Adipocyte (in vitro differentiated cells): ENCODE measurements around the gene OR5D13.

Experiments used
- DNase-seq: peaks from one replicate; pipeline ENCODE4 v3.0.0-alpha.2; 2015; ENCODE audit warnings: low read depth
- H3K27me3 ChIP-seq: replicated peaks from 2 replicates; pipeline ENCODE4 v1.7.0; 2013; ENCODE audit warnings: mild to moderate bottlenecking, low read length, moderate library complexity; ENCODE audit not compliant: control insufficient read depth, insufficient read depth
- H3K36me3 ChIP-seq: 2 replicates; pipeline ENCODE4 v1.7.0; 2013; ENCODE audit warnings: low read length, mild to moderate bottlenecking, moderate library complexity; ENCODE audit not compliant: control insufficient read depth, insufficient read depth, severe bottlenecking
- H3K4me1 ChIP-seq: 2 replicates; pipeline ENCODE4 v1.7.0; 2013; ENCODE audit warnings: mild to moderate bottlenecking, low read length, moderate library complexity; ENCODE audit not compliant: control insufficient read depth, insufficient read depth
- H3K4me3 ChIP-seq: 2 replicates; pipeline ENCODE4 v1.7.0; 2013; ENCODE audit warnings: mild to moderate bottlenecking, low read length, moderate library complexity
- H3K9ac ChIP-seq: 2 replicates; pipeline ENCODE4 v1.7.0; 2013; ENCODE audit warnings: mild to moderate bottlenecking, low read length, moderate library complexity
- H3K9me3 ChIP-seq: 2 replicates; pipeline ENCODE4 v1.7.0; 2013; ENCODE audit warnings: mild to moderate bottlenecking, low read length, moderate library complexity; ENCODE audit not compliant: control insufficient read depth

OR5D13 gene

GRCh38 chr11:55773138-55773537 is at the start of gene OR5D13:
Gene OR5D13 (plus strand): TSS chr11:55773438. CDS start chr11:55773438, 0 bp downstream.
- Histone ChIP-seq H3K9me3 (no peaks in the 10 kb centered on the region), H3K36me3 (no peaks in the 10 kb centered on the region), H3K4me3 (no peak within 1 kb of the TSS), H3K27me3 (no peaks in the 10 kb centered on the region), H3K9ac (no peak within 1 kb of the TSS), H3K4me1 (no peaks in the 10 kb centered on the region)
- no peak for DNase-seq

DNA sequence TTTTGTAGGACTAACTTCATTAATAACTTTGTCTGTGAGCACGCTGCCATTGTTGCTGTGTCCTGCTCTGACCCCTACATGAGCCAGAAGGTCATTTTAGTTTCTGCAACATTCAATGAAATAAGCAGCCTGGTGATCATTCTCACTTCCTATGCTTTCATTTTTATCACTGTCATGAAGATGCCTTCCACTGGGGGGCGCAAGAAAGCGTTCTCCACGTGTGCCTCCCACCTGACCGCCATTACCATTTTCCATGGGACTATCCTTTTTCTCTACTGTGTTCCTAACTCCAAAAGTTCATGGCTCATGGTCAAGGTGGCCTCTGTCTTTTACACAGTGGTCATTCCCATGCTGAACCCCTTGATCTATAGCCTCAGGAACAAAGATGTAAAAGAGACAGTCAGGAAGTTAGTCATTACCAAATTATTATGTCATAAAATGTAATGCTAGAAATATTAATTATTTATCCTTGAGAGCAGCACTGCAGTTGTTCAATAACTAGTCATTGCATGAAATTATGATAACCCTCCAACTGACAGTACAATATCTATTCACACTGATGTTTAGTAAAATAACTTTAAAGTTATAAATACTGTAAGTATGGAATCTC is 46.4 kb upstream of the OR5D13 start:
- no peak overlapping the region for H3K4me3 ChIP-seq
- H3K36me3 ChIP-seq, result no peaks in the 10 kb centered on the region
- DNase-seq, result no peak
- H3K9me3 ChIP-seq, result peaks cover 4% of the 10 kb centered on the region
- no peaks in the 10 kb centered on the region for H3K4me1 ChIP-seq
- no peaks in the 10 kb centered on the region for H3K27me3 ChIP-seq
- no peak overlapping the region for H3K9ac ChIP-seq

DNA sequence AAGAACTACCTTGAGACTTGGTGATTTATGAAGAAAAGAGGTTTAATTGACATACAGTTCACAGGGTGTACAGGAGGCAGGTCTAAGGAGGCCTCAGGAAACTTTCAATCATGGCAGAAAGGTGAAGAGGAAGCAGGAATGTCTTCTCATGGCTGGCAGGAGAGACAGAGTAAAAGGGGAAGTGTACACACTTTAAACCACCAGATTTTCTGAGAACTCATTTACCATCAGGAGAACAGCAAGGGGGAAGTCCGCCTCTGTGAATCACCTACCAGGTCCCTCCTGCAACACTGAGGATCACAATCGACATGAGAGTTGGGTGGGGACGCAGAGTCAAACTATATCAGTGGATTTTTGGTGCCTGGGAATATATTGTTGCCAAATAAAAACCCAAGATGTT is 40.3 kb upstream of the OR5D13 start:
- H3K36me3 ChIP-seq, result no peaks in the 10 kb centered on the region
- H3K4me3 ChIP-seq, result no peak overlapping the region
- H3K4me1 ChIP-seq, result no peaks in the 10 kb centered on the region
- DNase-seq, result no peak
- no peak overlapping the region for H3K9ac ChIP-seq
- H3K9me3 ChIP-seq, result no peaks in the 10 kb centered on the region
- no peaks in the 10 kb centered on the region for H3K27me3 ChIP-seq

DNA sequence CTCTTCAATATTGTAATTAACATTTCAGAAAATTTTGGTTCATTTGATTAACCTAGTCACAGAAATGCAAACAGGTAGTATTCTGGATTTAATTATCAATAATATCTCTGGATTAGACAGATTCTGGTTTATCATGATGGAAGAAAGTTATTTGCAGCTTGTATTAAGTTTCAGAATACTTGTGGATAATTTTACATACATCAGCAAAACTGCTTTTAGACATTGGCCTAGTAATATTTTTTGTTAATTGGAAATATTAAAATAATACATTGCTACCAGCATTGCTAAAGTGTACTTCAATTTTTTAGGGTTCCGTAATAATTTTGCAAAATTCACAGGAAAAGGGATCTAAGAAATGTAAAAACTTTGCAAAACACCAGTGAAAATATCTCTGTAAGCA is 18.4 kb downstream of the OR5D13 start:
- Histone ChIP-seq H3K4me3 (no peak overlapping the region), H3K4me1 (no peaks in the 10 kb centered on the region)

GRCh38 chr11:55793321-55793720 is 20.1 kb downstream of the OR5D13 start:
- Histone ChIP-seq H3K36me3 (no peaks in the 10 kb centered on the region), H3K9ac (no peak overlapping the region), H3K4me3 (no peak overlapping the region), H3K9me3 (no peaks in the 10 kb centered on the region), H3K4me1 (no peaks in the 10 kb centered on the region), H3K27me3 (no peaks in the 10 kb centered on the region)
- no peak for DNase-seq

More for the DNA sequence above, 18.4 kb downstream of the OR5D13 start:
- H3K9me3 ChIP-seq, result no peaks in the 10 kb centered on the region
- H3K27me3 ChIP-seq, result no peaks in the 10 kb centered on the region
- H3K9ac ChIP-seq, result no peak overlapping the region
- no peaks in the 10 kb centered on the region for H3K36me3 ChIP-seq
- no peak for DNase-seq

GRCh38 chr11:55795256-55795655 is 22.0 kb downstream of the OR5D13 start, which contains the start of gene OR5D14:
Gene OR5D14 (plus strand): TSS chr11:55795556. CDS start chr11:55795556, 0 bp downstream.
- no peak within 1 kb of the TSS for H3K9ac ChIP-seq
- DNase-seq, result no peak
- H3K4me1 ChIP-seq, result no peaks in the 10 kb centered on the region
- H3K4me3 ChIP-seq, result no peak within 1 kb of the TSS
- H3K9me3 ChIP-seq, result peaks cover 2% of the 10 kb centered on the region
- H3K36me3 ChIP-seq, result no peaks in the 10 kb centered on the region
- H3K27me3 ChIP-seq, result no peaks in the 10 kb centered on the region

DNA sequence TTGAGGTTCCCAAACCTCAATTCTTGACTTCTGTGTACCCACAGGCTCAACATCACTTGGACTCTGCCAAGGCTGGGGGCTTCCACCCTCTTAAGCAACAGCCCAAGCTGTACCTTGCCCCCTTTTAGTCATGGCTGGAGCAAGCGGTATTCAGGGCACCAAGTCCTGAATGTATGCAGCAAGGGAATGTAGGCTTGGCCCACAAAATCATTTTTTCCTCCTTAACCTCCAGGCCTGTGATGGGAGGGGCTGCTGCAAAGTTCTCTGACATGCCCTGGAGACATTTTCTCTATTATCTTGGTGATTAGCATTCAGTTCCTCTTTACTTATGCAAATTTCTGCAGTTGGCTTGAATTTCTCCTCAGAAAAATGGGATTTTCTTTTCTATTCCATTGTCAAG is 33.0 kb downstream of the OR5D13 start:
- Histone ChIP-seq H3K9ac (no peak overlapping the region), H3K27me3 (no peaks in the 10 kb centered on the region), H3K36me3 (no peaks in the 10 kb centered on the region), H3K9me3 (no peaks in the 10 kb centered on the region), H3K4me1 (no peaks in the 10 kb centered on the region), H3K4me3 (no peak overlapping the region)
- no peak for DNase-seq

- H3K9me3 ChIP-seq, result no peaks in the 10 kb centered on the region
- no peak within 1 kb of the TSS for H3K4me3 ChIP-seq
- DNase-seq, result no peak
- H3K27me3 ChIP-seq, result no peaks in the 10 kb centered on the region
- H3K4me1 ChIP-seq, result no peaks in the 10 kb centered on the region
- no peaks in the 10 kb centered on the region for H3K36me3 ChIP-seq
- no peak within 1 kb of the TSS for H3K9ac ChIP-seq
Measured at GRCh38 chr11:55811067-55811466, 37.8 kb downstream of the OR5D13 start, which contains the start of gene OR5L1. Gene OR5L1 (plus strand): TSS chr11:55811367. CDS start chr11:55811467, 100 bp downstream.

DNA sequence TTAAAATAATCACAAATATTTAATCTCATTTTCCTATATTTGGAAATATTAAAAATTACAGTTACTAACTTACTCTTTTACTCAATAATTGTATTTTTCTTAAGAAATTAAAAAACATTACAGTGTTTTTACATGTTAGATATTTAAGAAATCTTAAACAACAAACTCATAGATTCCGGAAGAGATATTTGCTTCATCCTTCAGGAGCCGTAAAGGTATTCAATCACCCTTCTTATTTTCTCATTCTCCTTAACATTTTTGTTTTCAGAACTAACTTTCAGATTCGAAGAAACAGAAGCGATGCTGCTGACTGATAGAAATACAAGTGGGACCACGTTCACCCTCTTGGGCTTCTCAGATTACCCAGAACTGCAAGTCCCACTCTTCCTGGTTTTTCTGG is 46.1 kb downstream of the OR5D13 start, which contains the start of gene OR5D18:
TSS of gene OR5D18 (plus strand) at position 301 of the 400 bp plus-strand sequence. CDS start at position 301, 0 bp downstream.
- Histone ChIP-seq H3K4me3 (no peak within 1 kb of the TSS), H3K9ac (no peak within 1 kb of the TSS), H3K27me3 (no peaks in the 10 kb centered on the region), H3K9me3 (no peaks in the 10 kb centered on the region), H3K36me3 (no peaks in the 10 kb centered on the region), H3K4me1 (no peaks in the 10 kb centered on the region)
- no peak for DNase-seq
